Left ventricle myocardium superior (tissue), 1 donor: ENCODE measurements around the gene KIF26A. TPM values are rescaled to one million over a fixed set of nuclear protein-coding genes. Genes with fewer than 3 reads are reported as not detected.

Experiments
- ATAC-seq: fragments of 200-7000 bp; cut with Tn5 transposase; one replicate; pipeline ENCODE4 v1.9.1; 2020; ENCODE audit warnings: mild to moderate bottlenecking, moderate library complexity
- DNase-seq: peaks from one replicate; pipeline ENCODE4 v3.0.0-alpha.2; 2020
- intact Hi-C: fragments of 100-400 bp; cut with micrococcal nuclease; formaldehyde crosslinking; loops from one replicate; pipeline ENCODE4 v1.11.0; 2022
- total RNA-seq: library from RNA; stranded (reverse); fragmentation: NEBNext Ultra II Directional; extraction: Animal tissue kit (Norgen Biotek cat#: 25700); gene quantifications from one replicate; pipeline ENCODE4 v1.2.1, GENCODE V29; 2021
- donor health status: DM: no; HTN: yes; CAD: no; lungs with severe emphysema.

Gene KIF26A
- total RNA-seq, 1 donor from 2014 or later = 6.0 TPM

GRCh38 chr14:104181761-104182530, 43.6 kb downstream of the KIF26A start:
- no peak for ATAC-seq
- intact Hi-C loops = no loop called here
- no peak for DNase-seq

GRCh38 chr14:104182857-104183425, 44.6 kb downstream of the KIF26A start:
- intact Hi-C loops = no loop called here
- DNase-seq (no peak), ATAC-seq (no peak)

GRCh38 chr14:104183796-104184195, 45.4 kb downstream of the KIF26A start:
- ATAC-seq (no peak), DNase-seq (no peak)
- intact Hi-C loops = no loop called here

- intact Hi-C loops = no loop called here
- DNase-seq (no peak), ATAC-seq (no peak)
Observed at GRCh38 chr14:104184506-104184905, 46.1 kb downstream of the KIF26A start.

- intact Hi-C loops = no loop called here
- ATAC-seq = peak; percentile 72
- peak; percentile 58 for DNase-seq
Observed at GRCh38 chr14:104184911-104185499, 46.6 kb downstream of the KIF26A start.

GRCh38 chr14:104185916-104186495, 47.6 kb downstream of the KIF26A start:
- ATAC-seq = no peak
- intact Hi-C loops = no loop called here
- DNase-seq = no peak

GRCh38 chr14:104186575-104186974, 48.2 kb downstream of the KIF26A start:
- intact Hi-C loops = no loop called here
- no peak for DNase-seq
- no peak for ATAC-seq

GRCh38 chr14:104187121-104187889, 48.9 kb downstream of the KIF26A start:
- ATAC-seq (peak; percentile 29), DNase-seq (no peak)
- intact Hi-C loops = no loop called here

GRCh38 chr14:104187931-104188726, 49.7 kb downstream of the KIF26A start:
- intact Hi-C loops = no loop called here
- ATAC-seq (no peak), DNase-seq (no peak)

- ATAC-seq (no peak), DNase-seq (no peak)
- intact Hi-C loops = no loop called here
Observed at GRCh38 chr14:104188727-104189400, 50.5 kb downstream of the KIF26A start.

GRCh38 chr14:104189629-104190335, 51.4 kb downstream of the KIF26A start:
- ATAC-seq (no peak), DNase-seq (no peak)
- intact Hi-C loops = no loop called here

- no peak for ATAC-seq
- DNase-seq = no peak
Observed at GRCh38 chr14:104190396-104191000, 52.1 kb downstream of the KIF26A start.

GRCh38 chr14:104191409-104191997, 53.1 kb downstream of the KIF26A start:
- DNase-seq = no peak
- intact Hi-C loops = no loop called here

More at GRCh38 chr14:104190396-104191000, 52.1 kb downstream of the KIF26A start:
- intact Hi-C loops = no loop called here

GRCh38 chr14:104192146-104192882, 53.9 kb downstream of the KIF26A start:
- ATAC-seq = no peak
- intact Hi-C loops = no loop called here
- no peak for DNase-seq

More at GRCh38 chr14:104191409-104191997, 53.1 kb downstream of the KIF26A start:
- ATAC-seq = no peak

GRCh38 chr14:104192883-104193245, 54.5 kb downstream of the KIF26A start:
- ATAC-seq (no peak), DNase-seq (no peak)
- intact Hi-C loops = no loop called here

- no peak for ATAC-seq
- no peak for DNase-seq
- intact Hi-C loops = no loop called here
Observed at GRCh38 chr14:104194016-104194415, 55.6 kb downstream of the KIF26A start.
